NCI-H2196 (cell line): ENCODE measurements around the gene EPB41L2.

Experiments used
- DNase-seq: peaks from one replicate; lab custom pipeline; 2025; ENCODE audit not compliant: unreplicated experiment; lab: John Stamatoyannopoulos, UW

Gene EPB41L2

DNA sequence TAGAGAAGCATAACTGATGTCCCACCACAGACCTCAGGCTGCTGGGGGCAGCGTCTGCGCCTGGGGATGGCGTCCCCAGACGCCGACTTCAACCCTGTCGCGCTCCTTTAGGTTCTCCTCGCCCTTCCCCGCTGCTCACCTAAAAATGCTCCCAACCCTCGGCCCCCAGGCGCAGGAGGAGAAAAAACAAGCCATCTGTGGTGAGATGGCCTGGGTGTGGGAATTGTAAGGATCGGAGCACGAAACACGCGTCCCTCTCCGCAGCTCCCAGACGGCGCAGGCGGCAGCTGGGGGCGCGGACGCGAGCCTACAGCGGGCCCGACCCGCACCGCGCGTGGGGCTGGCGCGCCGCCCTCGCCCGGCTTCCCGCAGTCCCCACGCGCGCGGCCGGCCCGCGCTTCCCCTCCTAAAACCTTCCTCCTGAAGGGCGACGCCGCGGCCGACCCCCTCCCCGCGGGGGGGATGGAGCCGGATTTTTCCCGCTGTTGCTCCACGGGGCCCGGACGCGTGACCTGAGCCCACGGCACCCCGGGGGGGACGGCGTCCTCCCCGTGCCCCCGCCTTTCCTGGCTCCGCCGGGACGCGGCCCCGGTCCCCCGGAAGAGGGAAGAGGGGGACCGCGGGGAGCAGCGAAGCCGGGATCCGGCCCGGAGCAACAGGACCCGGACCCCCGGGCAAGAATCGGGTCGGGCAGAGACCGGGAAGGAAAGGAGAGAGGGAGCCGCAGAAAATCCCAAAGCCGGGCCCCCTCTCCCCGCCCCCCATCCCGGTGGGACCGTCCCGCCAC lies 611 bp downstream of the EPB41L2 start:
- DNase-seq = no peak

- DNase-seq = no peak
Measured at GRCh38 chr6:131061751-131062119, 1.3 kb downstream of the EPB41L2 start.

DNA sequence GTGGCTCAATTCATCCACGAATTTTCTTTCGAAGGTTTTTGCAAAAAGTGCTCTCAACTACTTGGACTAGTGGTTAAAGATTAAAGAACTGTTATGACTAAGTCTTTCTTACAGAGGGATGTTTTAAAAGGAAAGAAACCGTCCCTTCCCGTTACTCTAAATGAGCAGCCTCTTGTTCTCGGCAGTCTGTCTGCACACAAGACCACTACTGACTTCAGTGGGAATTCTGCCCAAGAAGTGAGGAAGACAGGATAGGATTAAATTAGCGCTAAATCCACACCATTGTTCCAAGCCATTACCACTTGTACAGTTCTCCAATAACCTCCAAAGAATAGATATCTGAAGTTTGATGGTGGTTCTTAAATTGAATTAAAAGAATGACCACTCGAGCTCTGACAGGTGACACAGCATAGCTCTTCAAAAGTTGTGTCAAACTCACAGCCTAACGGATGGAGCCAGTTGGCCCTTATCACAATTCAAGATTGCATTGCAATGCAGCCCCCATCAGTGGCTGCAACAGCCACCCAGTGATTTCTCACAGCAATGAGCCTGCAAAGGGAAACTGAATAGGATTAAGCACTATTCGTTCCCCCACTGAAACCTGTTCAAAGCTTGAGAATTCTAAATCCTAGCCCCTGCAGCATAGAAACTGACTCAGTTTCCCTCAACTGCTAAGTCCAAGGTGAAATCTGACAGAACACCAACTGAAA lies 1.8 kb downstream of the EPB41L2 start:
- no peak for DNase-seq

- no peak for DNase-seq
Measured at GRCh38 chr6:131060311-131060710, 2.7 kb downstream of the EPB41L2 start.

GRCh38 chr6:131059486-131059885 lies 3.6 kb downstream of the EPB41L2 start:
- no peak for DNase-seq

DNA sequence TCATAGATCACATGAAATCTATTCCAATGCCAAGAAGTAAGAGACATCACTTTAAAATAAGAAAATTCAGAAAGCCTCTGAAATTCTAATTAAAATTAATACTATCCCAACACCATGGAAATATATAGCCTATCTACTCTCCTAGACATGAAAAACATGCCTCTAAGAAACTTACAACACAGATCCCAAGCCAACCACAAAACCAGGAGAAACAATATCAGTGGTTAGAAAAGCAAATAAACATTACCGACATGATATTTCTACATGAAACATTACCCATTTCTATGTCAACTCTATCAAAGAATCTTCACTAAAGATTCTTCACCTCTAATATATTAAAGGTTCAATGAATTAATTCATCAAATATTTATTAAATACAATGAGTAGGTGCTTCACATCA lies 4.8 kb downstream of the EPB41L2 start:
- no peak for DNase-seq

GRCh38 chr6:131054392-131055250 lies 8.4 kb downstream of the EPB41L2 start:
- no peak for DNase-seq

DNA sequence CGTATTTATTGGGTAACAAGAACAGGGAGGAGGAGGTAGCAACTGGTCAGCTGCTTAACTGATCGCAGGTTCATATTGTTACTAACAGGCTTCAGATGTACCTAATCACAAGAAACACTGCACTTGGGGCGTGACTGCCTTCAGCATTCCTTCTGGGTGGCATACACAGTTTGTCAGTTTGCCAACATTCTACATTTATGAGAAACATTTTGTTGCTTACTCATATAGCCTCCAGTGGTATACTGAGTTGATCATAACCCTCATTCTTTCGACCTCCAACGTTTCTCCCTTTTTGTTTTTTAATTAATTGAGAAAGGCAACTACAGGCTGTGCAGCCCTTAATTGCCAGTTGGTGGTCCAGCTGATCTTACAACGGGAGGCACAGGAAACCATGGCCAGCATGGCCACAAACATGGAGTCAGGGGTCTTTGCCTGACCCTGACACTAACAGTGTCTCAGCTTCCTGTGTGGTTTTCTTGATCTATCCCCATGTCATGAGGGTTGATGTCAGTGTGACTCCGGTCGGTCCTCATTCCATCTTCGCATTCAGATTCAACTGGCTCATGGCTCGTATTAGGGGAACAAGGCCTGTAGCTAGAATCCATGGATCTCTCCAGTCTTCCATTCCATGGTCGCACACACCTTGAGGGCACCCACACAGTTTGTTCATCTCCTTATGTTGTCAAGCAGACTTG lies 9.4 kb downstream of the EPB41L2 start:
- DNase-seq = no peak

DNA sequence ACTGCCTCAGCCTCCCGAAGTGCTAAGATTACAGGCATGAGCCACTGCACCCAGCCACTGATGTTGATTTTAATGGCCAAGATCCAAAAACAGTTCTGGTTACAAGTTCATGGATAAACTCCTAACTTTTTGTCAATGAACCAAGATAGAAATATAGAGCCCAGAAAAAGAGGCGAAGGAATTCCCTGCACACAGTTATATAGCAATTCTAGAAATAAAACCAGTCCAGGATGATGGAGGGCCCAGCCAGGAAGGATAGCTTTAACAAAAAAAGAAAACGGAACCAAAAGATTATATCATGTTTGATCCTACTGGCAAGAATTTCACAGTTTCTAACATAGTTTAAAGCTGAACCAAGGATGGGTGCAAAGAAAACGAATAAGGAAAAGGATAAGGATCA lies 10.9 kb downstream of the EPB41L2 start:
- no peak for DNase-seq

DNA sequence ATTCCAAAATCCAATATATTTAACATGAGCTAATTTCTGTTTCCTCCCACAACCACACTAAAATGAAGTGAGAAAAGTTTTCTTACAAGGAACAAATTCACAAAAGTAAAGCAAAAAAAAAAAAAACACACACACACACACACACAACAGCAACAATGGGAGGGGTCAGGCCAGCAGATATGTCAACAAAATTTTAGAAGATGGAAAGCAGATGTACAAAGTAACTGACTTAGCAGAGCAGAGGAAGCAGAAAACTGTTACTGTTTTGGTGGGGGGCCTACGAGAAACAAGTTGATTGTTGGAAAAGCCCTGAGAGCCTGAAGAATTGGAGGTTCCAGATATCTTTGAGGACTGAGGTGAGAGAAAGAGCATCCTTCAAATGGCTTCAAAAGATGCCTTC lies 11.7 kb downstream of the EPB41L2 start:
- no peak for DNase-seq

- no peak for DNase-seq
Measured at GRCh38 chr6:131049608-131050007, 13.4 kb downstream of the EPB41L2 start.

GRCh38 chr6:131048933-131049515 lies 14.0 kb downstream of the EPB41L2 start:
- no peak for DNase-seq

DNA sequence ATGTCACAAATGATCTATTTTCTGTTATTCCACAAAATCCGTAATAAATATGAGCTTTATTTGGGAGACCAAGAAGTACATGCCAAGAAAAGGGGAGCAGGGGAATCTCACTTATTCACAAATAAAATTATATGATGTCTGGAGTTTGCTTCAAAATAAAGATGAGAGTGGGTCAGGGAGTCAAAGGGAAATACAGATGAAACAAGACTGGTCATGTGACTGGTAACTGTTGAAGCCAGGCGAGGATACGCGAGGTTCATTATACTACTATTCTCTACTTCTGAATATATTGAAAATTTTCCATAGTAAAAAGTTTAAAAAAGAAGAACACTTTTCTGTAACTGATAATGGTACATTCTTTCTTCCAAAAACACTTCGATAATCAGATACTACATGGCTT lies 14.6 kb downstream of the EPB41L2 start:
- no peak for DNase-seq

- no peak for DNase-seq
Measured at GRCh38 chr6:131045139-131045538, 17.9 kb downstream of the EPB41L2 start.

- DNase-seq = no peak
Measured at GRCh38 chr6:131043902-131044447, 19.1 kb downstream of the EPB41L2 start.

DNA sequence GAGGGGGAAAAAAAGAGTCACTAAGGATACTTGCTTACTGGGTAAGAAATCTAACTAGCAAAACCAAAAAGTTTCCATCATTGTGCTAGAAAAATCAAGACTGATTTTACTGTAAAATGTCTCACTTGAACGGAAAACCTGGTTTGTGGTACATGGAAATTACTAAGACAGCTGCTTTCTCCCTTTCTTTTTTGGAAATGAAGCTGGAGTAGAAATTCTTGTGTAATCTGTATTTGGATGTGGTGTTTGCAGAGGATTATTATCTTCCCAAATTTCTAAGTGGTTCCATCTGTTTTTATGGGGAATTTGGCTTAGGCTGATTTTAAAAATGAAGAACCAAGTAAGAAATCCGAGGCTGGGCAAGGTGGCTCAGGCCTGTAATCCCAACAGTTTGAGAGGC lies 20.4 kb downstream of the EPB41L2 start:
- DNase-seq = no peak

DNA sequence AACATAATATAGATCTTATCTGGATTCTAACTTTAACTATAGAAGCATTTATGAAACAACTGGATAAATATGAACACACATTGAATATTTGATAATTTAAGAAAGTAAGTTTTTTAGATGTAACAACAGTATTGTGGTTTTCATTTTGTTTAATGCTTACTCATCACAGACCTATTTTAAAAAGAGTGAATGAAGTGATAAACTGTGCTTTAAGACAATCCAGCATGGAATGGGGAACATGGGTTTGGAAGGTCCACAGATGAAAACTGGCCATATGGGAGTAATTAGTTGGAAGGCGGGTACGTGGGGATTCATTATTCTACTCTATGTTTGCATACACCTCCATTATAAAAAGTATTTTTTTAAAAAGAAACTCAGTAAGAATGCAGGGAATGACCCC lies 21.2 kb downstream of the EPB41L2 start:
- no peak for DNase-seq

GRCh38 chr6:131040866-131041265 lies 22.2 kb downstream of the EPB41L2 start:
- no peak for DNase-seq

GRCh38 chr6:131039345-131039680 lies 23.7 kb downstream of the EPB41L2 start:
- no peak for DNase-seq

GRCh38 chr6:131038597-131039344 lies 24.3 kb downstream of the EPB41L2 start:
- no peak for DNase-seq
